Uterus (tissue), 4 donors: ENCODE results near the gene TJP3. TPM values are rescaled to one million over a fixed set of nuclear protein-coding genes. Genes with fewer than 3 reads are reported as not detected.
A peak's percentile ranks its signal among the peaks of the same experiment; 100 is the strongest.

Experiments
- DNase-seq, 2 donors: peaks; one replicate each; pipeline ENCODE4 v3.0.0-alpha.2; 2019 to 2020
- H3K27ac ChIP-seq, 2 donors: fragments of 200-600 bp; sonication (generic); 1 replicate in 1 of 2; 2 replicates in 1 of 2; pipeline ENCODE4 v1.5.1; 2016 to 2018
- H3K27me3 ChIP-seq, 2 donors: fragments of 200-600 bp; sonication (generic); one replicate each; pipeline ENCODE4 v1.5.1; 2018 to 2019; ENCODE audit warnings: control low read depth in 1 of 2
- H3K36me3 ChIP-seq, 2 donors: fragments of 200-600 bp; sonication (generic); one replicate each; pipeline ENCODE4 v1.5.1; 2019; ENCODE audit warnings: control low read depth in 1 of 2
- H3K4me1 ChIP-seq, 2 donors: fragments of 200-600 bp; sonication (generic); one replicate each; pipeline ENCODE4 v1.5.1; 2018 to 2019; ENCODE audit warnings: control low read depth in 1 of 2
- H3K4me3 ChIP-seq, 2 donors: fragments of 200-600 bp; sonication (generic); 1 replicate in 1 of 2; 2 replicates in 1 of 2; pipeline ENCODE4 v1.5.1; 2018 to 2019; ENCODE audit warnings: mild to moderate bottlenecking in 1 of 2
- H3K9me3 ChIP-seq, 2 donors: fragments of 200-600 bp; sonication (generic); one replicate each; pipeline ENCODE4 v1.5.1; 2019; ENCODE audit warnings: control low read depth in 1 of 2
- POLR2A ChIP-seq, 2 donors: fragments of 450-650 bp; IDR thresholded peaks; one replicate each; pipeline ENCODE4 v1.6.1; 2016; ENCODE audit warnings: antibody characterized with exemption in 2 of 2, mild to moderate bottlenecking in 1 of 2, moderate library complexity in 1 of 2
- intact Hi-C: fragments of 100-400 bp; cut with DNase I; formaldehyde crosslinking; loops from one replicate; pipeline ENCODE4 v1.15.1; 2023; ENCODE audit warnings: low total_unique reads
- total RNA-seq, 4 donors: library from RNA; depleted of rRNA in 3 of 4; stranded (reverse); fragments of >200 nt in 3 of 4; gene quantifications; one replicate each; pipeline versions ENCODE4 v1.1.0 to v1.2.4, GENCODE V29; 2014 to 2023
- TF ChIP-seq, protein P1 (sequence below), 4 experiments: fragments of 200-600 bp in 2 of 4; fragments of 450-650 bp in 2 of 4; sonication (generic) in 2 of 4; IDR thresholded peaks; one replicate each; pipeline ENCODE4 v1.5.1; 2016 to 2019; ENCODE audit warnings: antibody characterized with exemption in 4 of 4, mild to moderate bottlenecking in 2 of 4, moderate library complexity in 1 of 4
- donor health status: DM: yes; HTN: yes; CAD: no.

TJP3 gene
- total RNA-seq, 4 donors from 2014 or later, result 0.37 to 7.4 (median 3.9) TPM

DNA sequence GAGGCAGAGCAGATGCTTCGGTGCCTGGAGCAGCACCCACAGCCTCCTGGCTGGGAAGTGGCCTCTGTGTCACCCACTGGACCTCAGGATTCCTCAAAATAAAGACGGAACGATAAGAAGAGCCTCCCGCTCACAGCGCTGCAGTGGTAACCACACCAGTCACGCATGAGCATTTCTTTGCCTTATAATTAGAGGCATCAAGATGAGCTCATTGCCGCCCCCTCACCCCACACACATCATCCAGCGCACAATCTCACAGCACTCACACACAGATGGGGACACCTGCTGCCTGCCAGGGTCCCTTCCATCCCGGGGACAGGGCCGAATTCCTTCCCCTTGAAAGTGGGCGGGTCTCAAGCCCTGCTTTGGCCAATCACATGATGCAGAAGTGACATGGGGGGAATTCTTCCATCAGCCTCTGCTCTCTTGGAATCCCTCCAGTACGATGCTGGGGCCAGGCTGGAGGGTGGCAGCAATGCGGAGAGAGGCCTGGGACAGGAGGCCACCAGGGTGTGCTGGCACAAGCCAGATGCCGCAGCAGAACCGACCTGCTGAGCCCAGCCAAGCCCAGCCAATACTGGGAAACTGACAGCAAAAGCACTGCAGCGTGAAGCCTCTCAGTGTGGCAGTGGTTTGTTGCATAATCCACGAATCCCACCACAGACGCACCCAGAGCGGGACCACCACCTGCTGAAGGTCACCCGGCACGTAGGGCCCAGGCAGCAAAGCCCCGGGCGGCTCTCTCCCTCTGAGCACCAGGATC is 23.9 kb upstream of the TJP3 start:
- H3K4me1 ChIP-seq, result peaks cover 5 to 7% of the 10 kb centered on the region in 2 donors
- TF ChIP-seq POLR2A (IDR thresholded peaks at IDR 0.05), result no peak
- TF ChIP-seq, protein P1, sequence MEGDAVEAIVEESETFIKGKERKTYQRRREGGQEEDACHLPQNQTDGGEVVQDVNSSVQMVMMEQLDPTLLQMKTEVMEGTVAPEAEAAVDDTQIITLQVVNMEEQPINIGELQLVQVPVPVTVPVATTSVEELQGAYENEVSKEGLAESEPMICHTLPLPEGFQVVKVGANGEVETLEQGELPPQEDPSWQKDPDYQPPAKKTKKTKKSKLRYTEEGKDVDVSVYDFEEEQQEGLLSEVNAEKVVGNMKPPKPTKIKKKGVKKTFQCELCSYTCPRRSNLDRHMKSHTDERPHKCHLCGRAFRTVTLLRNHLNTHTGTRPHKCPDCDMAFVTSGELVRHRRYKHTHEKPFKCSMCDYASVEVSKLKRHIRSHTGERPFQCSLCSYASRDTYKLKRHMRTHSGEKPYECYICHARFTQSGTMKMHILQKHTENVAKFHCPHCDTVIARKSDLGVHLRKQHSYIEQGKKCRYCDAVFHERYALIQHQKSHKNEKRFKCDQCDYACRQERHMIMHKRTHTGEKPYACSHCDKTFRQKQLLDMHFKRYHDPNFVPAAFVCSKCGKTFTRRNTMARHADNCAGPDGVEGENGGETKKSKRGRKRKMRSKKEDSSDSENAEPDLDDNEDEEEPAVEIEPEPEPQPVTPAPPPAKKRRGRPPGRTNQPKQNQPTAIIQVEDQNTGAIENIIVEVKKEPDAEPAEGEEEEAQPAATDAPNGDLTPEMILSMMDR (IDR thresholded peaks at IDR 0.05), result no peak
- no peak overlapping the region for H3K4me3 ChIP-seq
- H3K27ac ChIP-seq, result peak overlapping the region; percentile 61 to 74
- H3K27me3 ChIP-seq, result no peaks in the 10 kb centered on the region
- peaks cover 0 to 4% of the 10 kb centered on the region in 2 donors for H3K9me3 ChIP-seq
- H3K36me3 ChIP-seq, result no peaks in the 10 kb centered on the region
- DNase-seq, result no peak
- intact Hi-C loops, result no loop called here

DNA sequence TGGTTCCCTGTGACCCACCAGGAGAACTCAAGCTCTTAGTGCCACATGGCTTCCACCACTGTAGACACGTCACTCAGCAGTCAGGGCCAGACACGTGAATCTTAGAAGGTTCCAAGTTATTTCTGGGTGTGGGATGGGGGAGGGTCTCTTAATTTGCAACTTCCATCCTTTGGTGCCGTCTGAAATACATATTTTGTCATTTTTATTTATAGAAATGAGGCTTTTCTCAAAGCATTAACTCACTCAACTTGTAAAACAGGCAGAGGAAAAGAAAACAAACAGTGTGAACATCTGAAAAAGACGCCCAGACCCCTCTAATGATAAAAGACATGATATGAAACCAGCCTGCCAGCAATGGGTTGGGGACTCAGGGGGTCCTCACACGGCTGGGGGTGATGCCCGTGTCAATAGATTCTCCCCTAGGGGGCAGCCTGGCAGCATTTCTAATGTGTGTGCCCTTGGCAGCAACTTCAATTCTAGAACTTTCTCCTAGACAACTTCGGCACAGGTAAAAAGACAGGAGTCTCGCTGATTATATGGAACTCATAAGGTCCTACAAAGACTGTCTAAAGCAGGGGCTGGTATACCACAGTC is 23.3 kb upstream of the TJP3 start:
- H3K27ac ChIP-seq, result peak overlapping the region; percentile 23 to 61
- intact Hi-C loops, result no loop called here
- peaks cover 0 to 4% of the 10 kb centered on the region in 2 donors for H3K9me3 ChIP-seq
- DNase-seq, result no peak
- no peak overlapping the region for H3K4me3 ChIP-seq
- no peaks in the 10 kb centered on the region for H3K27me3 ChIP-seq
- TF ChIP-seq, protein P1 (IDR thresholded peaks at IDR 0.05), result no peak
- no peak for TF ChIP-seq POLR2A (IDR thresholded peaks at IDR 0.05)
- H3K36me3 ChIP-seq, result no peaks in the 10 kb centered on the region
- H3K4me1 ChIP-seq, result peaks cover 5 to 7% of the 10 kb centered on the region in 2 donors

DNA sequence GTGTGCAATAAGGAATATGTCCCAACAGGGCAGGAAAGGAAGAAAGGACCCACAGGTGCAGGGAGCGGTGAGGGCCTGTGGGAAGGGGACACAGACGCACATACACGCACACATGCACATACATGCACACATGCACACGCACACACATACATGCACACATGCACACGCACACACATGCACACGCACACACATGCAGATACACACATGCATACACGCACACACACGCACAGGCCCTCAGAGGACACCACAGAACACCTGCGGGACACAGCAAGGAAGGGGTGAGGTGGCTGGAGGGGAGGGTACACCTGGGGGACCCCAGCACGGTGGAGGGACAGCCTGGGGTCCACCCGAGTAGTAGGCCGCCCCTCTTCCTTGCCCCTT is 20.8 kb upstream of the TJP3 start:
- Histone ChIP-seq H3K27me3 (no peaks in the 10 kb centered on the region), H3K4me1 (peaks cover 5 to 7% of the 10 kb centered on the region in 2 donors), H3K4me3 (no peak overlapping the region), H3K9me3 (peaks cover 0 to 4% of the 10 kb centered on the region in 2 donors), H3K27ac (peak overlapping the region; percentile 4 to 38), H3K36me3 (no peaks in the 10 kb centered on the region)
- no peak for TF ChIP-seq POLR2A (IDR thresholded peaks at IDR 0.05)
- TF ChIP-seq, protein P1 (IDR thresholded peaks at IDR 0.05), result no peak
- no peak for DNase-seq
- intact Hi-C loops, result no loop called here

DNA sequence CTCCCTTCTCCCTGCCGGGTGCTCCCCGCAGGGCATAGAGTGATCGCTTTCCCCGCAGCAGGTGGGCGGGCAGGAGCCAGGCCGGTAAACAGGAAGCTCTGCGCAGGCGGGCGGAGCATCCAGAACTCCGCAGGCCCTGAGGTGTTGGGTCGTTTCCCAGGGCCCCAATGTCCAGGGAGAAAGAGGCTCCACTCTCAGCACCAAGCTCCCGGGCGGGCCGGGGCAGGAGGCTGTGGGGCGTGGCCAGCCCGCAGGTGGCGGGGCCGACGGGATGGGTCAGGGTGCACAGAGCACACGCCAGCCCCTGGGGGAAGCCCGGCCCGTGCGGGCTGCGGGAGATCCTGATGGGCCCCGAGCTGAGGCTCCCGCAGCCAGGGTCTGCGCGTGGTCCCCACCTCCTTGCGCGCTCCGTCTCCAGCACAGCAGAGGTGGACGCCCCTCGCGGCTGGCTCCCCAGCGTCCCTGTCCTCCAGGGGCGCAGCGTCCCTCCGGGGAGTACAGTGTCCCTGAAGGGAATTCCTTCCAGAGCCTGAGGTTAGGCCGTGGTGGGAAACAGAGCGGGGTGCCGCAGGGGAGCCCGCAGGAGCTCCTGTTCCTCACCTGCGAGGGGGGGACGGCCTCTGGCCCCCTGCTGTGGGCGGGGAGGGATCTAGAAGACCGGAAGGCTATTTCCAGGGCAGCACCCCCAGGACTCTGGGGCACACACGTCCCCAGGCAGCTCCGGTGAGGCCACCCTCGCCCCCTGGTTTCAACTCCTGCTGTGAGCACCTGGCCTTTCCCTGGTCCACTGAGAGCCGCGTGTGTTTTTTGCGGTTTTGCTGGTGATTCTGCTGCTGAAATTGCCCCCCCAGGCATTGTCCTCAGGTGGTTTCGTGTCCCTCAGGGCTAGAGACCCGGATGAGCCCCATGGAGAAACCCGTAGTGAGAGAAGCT is 20.1 kb upstream of the TJP3 start:
- Histone ChIP-seq H3K27ac (peak overlapping the region; percentile 4 to 38), H3K9me3 (peaks cover 0 to 4% of the 10 kb centered on the region in 2 donors), H3K4me3 (no peak overlapping the region), H3K27me3 (no peaks in the 10 kb centered on the region), H3K36me3 (no peaks in the 10 kb centered on the region), H3K4me1 (peaks cover 3 to 6% of the 10 kb centered on the region in 2 donors)
- DNase-seq, result peak in 1 of 2 donors; percentile 21
- intact Hi-C loops, result no loop called here
- TF ChIP-seq, protein P1 (IDR thresholded peaks at IDR 0.05), result no peak
- no peak for TF ChIP-seq POLR2A (IDR thresholded peaks at IDR 0.05)
